Activated CD8-positive, alpha-beta memory T cell treated with anti-CD3 and anti-CD28 coated beads, Interleukin-2, amount 50 U/mL, for 48 hours (primary cell): Measurements from ENCODE around the gene PRM3.

Source experiments
- DNase-seq: peaks from one replicate; pipeline ENCODE4 v3.0.0-alpha.2; 2020

Gene PRM3

DNA sequence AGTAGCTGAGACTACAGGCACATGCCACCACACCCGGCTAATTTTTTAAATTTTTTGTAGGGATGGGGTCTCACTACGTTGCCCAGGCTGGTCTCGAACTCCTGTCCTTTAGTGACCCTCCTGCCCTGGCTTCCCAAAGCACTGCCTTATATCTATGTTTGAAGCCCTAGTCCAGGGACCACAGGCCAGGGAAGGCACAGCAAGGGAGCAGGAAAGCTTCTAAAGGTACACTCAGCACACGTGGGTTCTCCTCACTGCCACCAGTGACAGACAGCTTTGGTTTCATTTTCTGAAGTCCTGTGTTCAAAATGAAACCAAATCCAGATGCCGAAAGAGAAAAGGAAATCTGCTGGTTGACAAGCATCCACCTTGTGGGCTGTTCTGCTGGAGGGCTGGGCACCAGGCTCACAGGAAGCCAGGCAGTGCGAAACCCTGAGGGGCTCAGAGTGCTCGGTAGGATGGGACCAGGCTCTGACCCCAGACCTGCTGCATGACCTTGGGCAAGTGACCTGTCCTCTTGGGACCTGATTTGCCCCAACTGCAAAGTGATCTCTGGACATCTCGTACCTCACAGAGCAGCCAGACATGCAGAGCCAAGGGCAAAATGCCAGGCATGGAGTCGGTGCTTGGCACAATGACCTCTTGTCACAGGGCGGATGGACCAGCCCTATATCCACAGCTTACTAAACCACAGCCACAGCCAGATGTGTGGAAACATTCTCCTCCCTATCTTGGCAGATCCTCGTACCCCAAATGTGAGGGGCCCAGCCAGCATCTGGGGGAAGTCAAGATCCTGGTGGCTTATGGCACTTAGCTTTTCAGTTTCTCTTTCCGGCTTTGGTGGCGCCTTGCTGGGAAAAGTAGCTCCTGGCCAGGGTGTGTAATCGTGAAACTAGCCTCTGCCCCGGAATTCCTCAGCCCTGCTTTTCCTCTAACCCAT lies 14.6 kb downstream of the PRM3 start:
- DNase-seq = peak; percentile 70

DNA sequence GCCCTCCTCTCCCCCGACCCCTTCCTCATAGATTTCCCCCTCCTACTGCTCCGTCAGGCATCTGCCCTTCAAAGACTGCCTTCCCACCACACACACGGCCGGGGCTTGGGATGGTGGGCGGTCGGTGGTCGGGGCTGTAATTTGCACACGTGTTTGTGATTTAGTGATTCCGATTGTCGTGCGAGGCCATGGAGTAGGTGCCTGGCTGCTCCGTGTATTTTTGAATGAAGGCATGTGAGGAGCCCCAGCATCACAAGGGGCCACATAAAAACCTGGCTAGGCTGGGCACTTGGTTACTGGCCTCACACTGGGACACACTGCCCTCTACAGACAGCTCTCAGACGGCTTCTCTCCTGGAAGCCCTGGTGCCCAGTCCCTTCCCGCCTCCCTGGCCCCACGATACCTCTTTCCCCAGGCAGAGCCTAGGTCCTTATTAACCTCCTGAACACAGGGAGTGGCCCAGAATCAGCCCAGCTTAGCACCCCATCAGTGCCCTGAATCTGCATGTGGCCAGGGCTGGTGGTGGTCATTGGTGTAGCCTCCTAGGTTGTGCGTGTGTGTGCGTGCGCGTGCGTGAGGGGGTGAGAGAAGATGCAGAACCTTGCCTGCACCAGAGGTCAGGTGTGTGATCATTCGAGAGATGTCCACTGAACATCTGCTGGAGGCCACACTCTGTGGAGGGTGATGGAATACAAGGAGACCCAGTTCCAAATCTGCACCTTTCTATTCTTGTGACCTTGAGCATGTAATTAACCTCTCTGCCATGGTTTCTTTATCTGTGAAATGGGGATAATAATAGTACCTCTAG lies 16.1 kb downstream of the PRM3 start:
- DNase-seq = peak; percentile 76

- peak; percentile 84 for DNase-seq
Measured at GRCh38 chr16:11256661-11257130, 16.7 kb downstream of the PRM3 start.

GRCh38 chr16:11255737-11256660 lies 17.4 kb downstream of the PRM3 start, which contains the start of gene SOCS1:
Gene SOCS1 (minus strand): TSS chr16:11256204. CDS start chr16:11255478, 726 bp downstream.
- DNase-seq = peak; percentile 97

GRCh38 chr16:11254913-11255736 lies 18.3 kb downstream of the PRM3 start:
- peak; percentile 81 for DNase-seq

GRCh38 chr16:11253995-11254912 lies 19.2 kb downstream of the PRM3 start:
- peak; percentile 79 for DNase-seq

GRCh38 chr16:11253009-11253994 lies 20.1 kb downstream of the PRM3 start:
- DNase-seq = peak; percentile 81

- peak; percentile 82 for DNase-seq
Measured at GRCh38 chr16:11252482-11252931, 20.9 kb downstream of the PRM3 start.

GRCh38 chr16:11251525-11252481 lies 21.6 kb downstream of the PRM3 start:
- DNase-seq = peak; percentile 94

DNA sequence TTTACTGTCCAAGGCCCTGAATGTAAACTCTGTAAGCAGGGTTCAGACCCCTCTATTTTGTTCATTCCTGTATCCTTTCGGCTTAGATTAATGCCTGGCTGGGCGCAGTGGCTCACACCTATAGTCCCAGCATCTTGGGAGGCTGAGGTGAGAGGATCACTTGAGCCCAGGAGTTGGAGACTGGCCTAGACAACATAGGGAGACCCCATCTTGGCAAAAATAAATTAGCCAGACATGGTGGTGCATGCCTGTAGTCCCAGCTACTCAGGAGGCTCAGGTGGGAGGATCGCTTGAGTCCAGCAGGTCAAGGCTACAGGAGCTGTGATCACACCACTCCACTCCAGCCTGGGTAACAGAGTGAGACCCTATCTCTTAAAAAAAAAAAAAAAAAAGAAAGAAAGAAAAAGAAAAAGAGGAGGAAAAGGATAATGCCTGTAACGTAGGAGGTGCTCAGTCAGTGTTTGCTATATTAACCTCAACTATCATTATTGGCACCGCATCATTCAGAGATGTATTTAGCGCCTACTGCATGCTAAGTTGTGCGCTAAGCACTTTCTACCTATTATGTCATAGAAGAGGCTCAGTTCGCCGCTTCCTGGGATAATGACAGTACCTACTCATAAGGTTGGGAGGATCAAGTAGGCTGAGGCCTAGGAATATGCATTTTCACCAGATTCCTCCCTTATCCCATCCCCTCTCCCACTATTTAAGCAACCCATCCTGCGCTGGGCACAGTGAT lies 22.5 kb downstream of the PRM3 start:
- DNase-seq = peak; percentile 71

DNA sequence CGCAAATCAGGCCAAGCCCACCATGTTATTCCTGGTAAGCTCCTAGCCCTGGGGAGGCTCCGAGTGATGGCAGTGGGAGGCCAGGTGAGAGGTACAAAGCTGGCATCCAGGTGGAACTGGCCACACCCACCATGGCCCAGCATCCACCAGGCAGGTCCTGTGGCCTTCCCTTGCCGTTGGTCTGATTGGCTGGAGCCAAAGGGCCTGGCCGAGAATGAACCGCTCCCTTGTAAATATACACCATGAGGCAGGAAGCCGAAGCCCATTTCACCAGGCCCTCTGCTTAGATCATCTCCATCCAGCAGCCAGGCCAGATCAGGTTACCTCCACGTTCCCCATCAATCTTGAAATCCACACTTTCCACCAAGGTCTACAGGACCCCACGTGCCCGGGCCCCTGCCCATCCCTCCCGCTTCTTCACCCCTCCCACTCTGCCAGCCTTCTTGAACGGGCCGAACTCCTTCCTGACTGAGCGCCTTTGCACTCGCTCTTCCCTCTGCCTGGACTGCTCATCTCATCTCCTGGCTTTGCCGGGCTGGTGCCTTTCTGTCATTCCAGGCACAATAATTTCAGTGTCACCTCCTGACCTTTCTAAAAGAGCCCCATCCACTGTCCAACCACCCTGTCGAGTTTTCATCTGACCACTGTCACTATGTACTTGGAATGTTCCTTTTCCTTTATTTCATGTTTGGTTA lies 23.2 kb downstream of the PRM3 start:
- DNase-seq = peak; percentile 82

- DNase-seq = peak; percentile 82
Measured at GRCh38 chr16:11249233-11250061, 24.0 kb downstream of the PRM3 start.

- no peak for DNase-seq
Measured at GRCh38 chr16:11248133-11248532, 25.3 kb downstream of the PRM3 start.

- DNase-seq = peak; percentile 67
Measured at GRCh38 chr16:11245988-11246387, 27.4 kb downstream of the PRM3 start.

- DNase-seq = no peak
Measured at GRCh38 chr16:11245222-11245737, 28.1 kb downstream of the PRM3 start.
